ENCODE measurements around the gene WDR62.
"Not testable (repeated sequence)": the region's sequence is repeated elsewhere in the genome, so short reads cannot be mapped to it uniquely, and the experiment has no call there.

Gene WDR62

DNA sequence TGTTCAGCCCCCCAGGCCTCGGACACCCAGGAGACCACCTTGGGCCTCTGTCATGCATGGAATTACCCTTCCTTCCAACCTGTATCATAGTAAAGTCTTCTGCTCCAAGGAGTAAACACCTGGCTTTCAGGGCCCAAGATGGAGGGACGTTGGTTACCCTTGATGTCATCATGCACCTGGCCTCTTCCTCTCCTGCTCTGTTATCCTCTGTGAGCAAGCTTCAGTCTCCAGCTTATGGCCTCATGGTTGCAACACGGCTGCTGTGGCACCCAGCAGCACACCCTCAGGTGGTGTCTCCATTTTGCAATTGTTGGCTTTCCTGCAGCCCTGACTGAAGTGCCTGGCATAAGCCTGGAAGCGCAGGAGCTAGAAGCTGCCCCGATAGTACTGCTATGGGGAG lies 52.3 kb downstream of the WDR62 start:
- DNase-seq (ENCODE audit: low read depth in 1 of 2, low spot score in 1 of 2): no peak

DNA sequence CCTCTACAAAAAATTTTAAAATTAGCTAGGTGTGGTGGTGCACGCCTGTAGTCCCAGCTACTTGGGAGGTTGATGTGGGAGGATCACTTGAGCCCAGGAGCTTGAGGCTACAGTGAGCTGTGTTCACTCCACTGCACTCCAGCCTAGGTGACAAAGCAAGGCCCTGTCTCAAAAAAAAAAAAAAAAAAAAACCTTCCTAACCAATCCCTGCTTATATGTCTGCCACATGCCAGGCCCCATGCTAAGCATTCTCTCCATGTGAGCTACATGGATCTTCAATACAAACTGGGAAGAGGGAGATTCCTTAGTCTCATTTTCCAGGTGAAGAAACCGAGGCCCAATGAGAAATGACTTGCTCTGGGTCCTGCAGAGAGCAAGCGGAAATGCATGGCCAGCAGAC lies 54.0 kb downstream of the WDR62 start:
- DNase-seq (ENCODE audit: low read depth in 1 of 2, low spot score in 1 of 2): no peak

DNA sequence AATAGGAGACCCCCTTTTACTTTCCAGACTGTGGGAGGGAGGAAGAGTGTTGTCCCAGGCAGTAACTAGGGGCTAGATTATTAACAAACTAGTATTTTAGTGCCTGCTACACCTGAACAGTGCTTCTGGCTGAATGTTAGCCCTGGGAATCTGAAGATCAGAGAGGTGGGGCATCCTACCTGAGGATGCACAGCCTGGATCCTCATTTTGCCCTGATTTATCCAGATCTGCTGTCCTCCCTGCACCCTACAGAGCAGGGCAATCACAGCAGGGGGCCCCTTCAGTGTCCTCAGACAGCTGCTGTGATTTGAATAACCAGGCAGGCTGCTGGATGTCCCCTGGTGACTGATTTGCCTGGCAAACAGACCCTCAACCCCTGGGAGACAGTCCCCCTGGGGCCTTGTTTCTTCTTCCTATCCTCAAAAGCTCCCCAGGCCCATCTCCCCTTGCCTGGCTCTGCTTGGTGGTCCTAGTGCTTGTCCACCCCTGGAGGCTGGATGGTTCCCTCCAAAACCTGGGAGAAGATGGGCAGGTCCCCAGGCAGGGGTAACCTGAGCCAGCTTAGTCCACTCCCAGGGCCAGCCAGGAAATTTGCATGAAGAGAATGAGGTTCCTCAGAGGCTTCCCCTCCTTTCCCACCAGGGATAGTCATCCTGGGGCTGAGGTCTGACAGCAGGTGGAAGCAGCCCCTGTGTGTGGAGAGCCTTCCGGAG lies 55.9 kb downstream of the WDR62 start, which contains the start of gene OVOL3:
Gene OVOL3 (plus strand): TSS at position 657 of the 713 bp plus-strand sequence. CDS start 60 bp downstream, outside the sequence.
- no peak for DNase-seq (ENCODE audit: low read depth in 1 of 2, low spot score in 1 of 2)

DNA sequence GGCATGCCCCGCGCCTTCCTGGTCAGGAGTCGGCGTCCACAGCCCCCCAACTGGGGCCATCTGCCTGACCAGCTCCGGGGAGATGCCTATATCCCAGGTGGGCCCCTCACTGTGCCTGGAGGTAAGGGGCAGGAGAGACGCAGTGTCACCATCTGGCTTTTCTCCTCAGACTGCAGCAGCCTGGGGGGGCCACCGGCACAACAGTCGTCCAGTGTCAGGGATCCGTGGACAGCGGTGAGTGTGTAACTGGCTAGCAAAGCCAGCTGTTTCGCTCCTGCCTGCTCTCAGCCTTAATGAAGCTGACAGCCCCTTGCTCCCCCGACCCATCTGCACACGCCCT lies 56.5 kb downstream of the WDR62 start:
- DNase-seq (ENCODE audit: low read depth in 1 of 2, low spot score in 1 of 2): no peak

DNA sequence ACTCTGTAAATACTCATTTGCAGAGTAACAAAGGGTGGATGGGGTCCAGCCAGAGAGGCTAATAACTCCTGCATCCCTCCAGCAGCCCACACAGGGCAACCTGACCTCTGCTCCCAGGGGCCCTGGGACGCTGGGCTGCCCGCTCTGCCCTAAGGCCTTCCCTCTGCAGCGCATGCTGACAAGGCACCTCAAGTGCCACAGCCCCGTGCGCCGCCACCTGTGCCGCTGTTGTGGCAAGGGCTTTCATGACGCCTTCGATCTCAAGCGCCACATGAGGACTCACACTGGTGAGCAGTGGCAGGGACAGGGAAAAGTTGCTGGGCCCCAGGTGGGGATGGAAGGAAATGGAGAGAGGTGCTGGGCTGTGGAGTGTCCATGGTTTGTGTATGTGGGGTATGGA lies 58.0 kb downstream of the WDR62 start:
- DNase-seq (ENCODE audit: low read depth in 1 of 2, low spot score in 1 of 2): no peak

DNA sequence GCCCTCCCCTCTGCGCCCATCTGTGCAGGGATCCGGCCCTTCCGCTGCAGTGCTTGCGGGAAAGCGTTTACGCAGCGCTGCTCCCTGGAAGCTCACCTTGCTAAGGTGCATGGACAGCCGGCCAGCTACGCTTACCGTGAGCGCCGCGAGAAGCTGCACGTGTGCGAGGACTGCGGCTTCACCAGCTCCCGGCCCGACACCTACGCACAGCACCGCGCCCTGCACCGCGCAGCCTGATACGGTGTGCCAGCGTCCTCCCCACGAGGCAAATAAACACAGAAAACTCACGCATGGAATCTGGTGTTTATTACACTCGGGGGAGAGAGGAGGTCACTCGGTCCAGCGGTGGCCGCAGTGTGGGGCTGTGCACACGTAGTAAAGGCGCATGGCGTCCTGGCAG lies 58.7 kb downstream of the WDR62 start:
- no peak for DNase-seq (ENCODE audit: low read depth in 1 of 2, low spot score in 1 of 2)

DNA sequence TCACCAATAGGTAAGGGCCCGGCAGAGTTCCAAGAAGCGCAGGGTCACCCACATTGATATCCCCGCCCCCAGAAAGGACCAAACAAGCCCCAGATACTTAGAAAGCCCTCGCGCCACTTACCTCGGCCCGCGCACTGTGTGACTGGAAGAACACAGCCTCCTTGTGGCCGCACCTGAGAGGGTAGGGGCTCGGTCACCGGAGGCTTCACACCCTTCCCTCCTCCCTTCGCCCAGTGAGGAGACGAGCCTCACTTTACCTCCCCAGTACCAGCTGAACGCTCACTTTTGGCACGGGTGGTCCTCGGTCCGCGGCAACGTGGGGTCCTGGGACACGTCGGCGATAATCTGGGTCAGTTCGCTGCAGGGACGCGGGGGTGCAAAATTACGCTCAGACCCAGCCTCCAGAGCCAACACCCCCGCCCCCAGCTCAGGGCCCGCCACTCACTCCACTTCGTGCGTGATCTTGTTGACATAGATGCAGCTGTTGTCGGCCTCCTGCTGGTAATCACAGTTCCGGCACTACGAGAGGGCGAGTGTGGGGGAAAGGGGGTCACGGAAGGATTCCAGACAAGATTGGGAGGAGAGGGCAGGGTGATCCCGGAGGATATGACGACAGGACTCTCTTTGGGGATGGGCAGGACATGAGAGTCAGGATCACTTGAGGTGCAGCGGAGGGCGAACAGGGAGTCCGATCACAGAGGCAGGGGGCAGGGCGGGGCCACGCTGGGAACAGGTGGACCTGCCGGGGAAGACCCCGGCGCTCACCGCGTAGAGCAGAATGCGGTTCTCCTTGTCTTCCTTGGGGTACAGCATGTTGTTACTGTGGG lies 59.4 kb downstream of the WDR62 start:
- DNase-seq (ENCODE audit: low read depth in 1 of 2, low spot score in 1 of 2): no peak

DNA sequence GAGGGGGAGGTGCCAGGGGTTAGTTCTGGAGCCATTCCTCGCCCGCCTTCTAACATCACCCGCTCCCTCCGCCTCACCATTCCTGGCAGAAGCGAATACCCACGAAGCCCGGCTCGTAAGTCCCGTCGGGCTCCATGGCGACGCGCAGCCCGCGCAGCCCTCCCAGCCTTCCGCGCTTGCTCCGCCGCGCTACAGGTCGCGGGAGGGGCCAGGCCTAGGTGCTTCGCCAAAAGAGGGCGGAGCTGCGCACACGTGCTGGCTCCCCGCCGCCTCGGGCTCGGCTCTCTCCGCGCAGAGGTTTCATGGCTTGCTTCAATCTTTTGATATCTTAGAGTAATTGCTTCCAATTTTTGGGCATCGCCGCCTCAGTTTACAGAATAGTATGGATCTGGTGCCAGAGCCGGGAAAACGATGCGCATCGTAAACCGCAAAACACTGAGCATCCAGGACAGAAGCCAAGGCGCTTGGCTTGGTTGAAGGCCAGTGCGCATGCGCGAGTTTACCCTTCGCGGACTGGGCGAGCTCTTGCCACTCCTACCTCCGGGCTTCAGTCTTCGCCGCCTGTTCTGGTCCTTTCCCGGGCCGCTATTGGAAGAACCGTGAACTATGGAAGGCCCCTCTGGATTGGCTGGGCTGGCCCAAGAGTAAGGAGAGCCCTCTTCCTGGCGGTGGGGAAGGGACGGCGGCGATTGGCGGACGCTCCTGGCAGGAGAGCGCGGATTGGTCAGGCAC lies 60.2 kb downstream of the WDR62 start, which contains the start of gene POLR2I:
Gene POLR2I (minus strand): TSS at position 155 of the 732 bp plus-strand sequence. CDS start 19 bp downstream, at position 136.
- DNase-seq (ENCODE audit: low read depth in 1 of 2, low spot score in 1 of 2): peak; percentile 90 to 98

DNA sequence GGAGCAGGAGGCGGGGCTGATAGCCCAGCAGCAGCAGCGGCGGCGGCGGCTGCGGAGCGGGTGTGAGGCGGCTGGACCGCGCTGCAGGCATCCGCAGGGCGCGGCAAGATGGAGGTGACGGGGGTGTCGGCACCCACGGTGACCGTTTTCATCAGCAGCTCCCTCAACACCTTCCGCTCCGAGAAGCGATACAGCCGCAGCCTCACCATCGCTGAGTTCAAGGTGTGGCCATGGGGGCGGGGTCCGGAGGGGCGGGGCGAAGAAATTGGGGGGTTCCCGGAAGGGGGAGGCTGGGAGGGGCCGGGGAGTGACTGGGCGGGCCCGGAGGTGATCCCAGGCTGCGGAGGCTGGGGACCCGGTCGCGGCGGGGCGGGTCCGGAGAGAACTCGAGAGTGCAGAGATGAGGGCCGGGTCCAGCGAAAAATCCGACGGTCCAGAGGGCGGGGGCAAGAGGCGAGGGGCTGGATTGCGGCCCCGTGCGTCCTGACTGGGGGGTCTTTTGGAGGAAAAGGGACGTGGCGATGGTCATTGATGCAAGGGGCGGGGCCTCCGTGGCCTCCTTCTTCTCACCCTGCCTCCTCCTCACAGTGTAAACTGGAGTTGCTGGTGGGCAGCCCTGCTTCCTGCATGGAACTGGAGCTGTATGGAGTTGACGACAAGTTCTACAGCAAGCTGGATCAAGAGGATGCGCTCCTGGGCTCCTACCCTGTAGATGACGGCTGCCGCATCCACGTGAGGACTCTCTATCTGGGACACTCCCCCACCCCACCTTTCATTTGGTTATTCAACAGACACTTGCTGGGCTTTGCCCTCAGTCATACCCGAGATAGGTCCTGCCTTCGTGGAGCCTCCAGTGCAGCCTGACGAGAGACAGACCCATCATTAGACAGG lies 61.0 kb downstream of the WDR62 start, which contains the start of gene TBCB:
Gene TBCB (plus strand): TSS at position 16 of the 891 bp plus-strand sequence. CDS start 93 bp downstream, at position 109.
- DNase-seq (ENCODE audit: low read depth in 1 of 2, low spot score in 1 of 2): peak; percentile 80 to 90

DNA sequence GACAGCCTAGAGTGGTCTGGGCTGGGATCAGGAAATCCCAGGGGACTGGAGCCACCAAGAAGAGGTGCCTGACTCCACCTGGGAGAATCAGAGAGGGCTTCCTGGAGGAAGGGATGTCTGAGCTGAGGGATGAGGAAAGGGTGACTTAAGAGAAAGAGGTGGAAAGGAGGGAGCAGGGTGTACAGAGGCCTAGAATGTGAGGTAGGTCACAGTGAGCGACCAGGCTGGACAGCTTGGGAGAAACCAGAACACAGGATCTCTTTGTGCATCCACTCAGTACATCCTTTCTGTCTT lies 61.6 kb downstream of the WDR62 start:
- DNase-seq (ENCODE audit: low read depth in 1 of 2, low spot score in 1 of 2): no peak

- no peak for DNase-seq (ENCODE audit: low read depth in 1 of 2, low spot score in 1 of 2)
Measured at GRCh38 chr19:36120092-36120983, 65.6 kb downstream of the WDR62 start.

DNA sequence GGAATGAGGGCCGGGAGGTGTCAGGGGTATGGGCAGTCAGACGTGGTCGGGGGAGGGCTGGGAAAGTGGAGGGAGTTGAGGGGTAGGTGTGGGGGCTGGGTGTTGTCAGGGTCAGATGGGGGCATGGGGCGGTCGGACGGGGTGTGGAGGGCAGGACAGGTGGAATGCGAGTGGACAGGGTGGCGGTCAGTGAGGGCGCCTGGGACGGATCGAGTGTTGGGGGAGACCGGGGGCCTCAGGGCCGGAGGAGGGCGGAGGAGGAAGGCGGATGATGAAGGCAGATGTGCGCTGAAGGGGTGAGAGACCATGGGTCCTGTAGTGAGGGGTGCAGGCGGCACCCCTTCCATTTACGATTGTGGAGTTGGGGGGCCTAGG lies 66.3 kb downstream of the WDR62 start:
- no peak for DNase-seq (ENCODE audit: low read depth in 1 of 2, low spot score in 1 of 2)

DNA sequence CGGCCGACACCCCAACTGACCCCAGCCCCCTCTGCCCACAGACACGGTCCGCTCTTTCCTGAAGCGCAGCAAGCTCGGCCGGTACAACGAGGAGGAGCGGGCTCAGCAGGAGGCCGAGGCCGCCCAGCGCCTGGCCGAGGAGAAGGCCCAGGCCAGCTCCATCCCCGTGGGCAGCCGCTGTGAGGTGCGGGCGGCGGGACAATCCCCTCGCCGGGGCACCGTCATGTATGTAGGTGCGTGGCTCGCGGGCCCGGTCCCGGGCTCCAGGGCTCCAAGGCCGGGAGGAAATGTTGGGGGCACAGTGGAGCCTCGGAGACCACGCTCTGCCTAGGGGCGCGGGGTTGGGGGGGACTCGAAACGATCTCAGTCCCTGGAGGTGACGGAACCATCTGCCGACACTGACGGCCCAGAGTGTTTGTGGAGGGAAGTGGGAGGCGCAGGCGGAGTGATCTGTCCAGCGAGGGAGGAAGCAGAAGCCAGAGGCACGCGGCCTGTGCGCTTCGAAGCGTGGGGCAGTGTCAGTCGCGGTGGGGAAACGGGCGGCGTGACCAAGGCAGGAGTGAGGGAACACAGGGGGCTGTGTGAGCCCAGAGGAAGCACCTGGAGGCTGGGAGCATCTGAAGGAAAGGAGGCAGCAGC lies 66.9 kb downstream of the WDR62 start:
- no peak for DNase-seq (ENCODE audit: low read depth in 1 of 2, low spot score in 1 of 2)

GRCh38 chr19:36125557-36125956 lies 70.9 kb downstream of the WDR62 start:
- DNase-seq (ENCODE audit: low read depth in 1 of 2, low spot score in 1 of 2): no peak

DNA sequence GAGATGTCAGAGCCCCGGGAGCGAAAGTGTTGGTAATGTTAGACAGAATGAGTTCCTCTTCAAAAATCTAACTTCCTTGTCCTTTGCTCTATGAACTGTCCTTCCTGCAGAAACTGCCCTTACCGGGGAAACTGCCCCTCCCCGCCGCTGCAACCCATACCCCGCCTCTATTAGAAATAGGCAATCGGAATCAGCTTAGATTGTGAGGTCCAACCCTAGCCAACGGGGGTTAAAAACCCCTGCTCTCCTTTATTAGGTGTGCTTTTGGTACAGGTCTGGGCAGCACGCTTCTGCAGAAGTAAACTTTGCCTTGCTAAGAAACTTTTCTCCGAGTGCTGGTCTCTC lies 73.7 kb downstream of the WDR62 start:
- no peak for DNase-seq (ENCODE audit: low read depth in 1 of 2, low spot score in 1 of 2)

DNA sequence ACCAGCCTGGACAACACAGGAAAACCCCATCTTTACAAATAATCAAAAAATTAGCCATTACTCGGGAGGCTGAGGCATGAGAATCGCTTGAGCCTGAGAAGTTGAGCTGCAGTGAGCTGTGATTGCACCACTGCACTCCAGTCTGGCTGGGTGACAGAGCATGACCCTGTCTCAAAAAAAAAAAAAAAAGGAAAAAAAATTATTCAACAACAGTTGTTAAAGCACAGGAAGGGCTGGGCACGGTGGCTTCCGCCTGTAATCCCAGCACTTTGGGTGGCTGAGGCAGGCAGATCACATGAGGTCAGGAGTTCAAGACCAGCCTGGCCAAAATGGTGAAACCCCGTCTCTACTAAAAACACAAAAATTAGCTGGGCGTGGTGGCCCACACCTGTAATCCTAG lies 76.5 kb downstream of the WDR62 start:
- not testable (repeated sequence) for DNase-seq (ENCODE audit: low read depth in 1 of 2, low spot score in 1 of 2)

DNA sequence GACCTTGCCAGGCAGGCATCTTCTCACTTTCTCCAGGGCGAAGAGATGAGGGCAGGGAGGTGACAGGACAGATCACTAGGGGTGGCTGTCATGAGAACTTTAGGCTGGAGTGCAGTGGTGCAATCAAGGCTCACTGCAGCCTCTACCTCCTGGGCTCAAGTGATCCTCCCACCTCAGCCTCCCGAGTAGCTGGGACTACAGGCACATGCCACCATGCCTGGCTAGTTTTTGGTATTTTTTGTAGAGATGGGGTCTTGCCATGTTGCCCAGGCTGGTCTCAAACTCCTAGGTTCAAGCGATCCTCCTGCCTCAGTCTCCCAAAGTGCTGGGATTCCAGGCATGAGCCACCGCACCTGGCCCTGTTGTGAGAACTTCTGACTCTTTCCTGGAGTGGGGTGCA lies 80.2 kb downstream of the WDR62 start:
- not testable (repeated sequence) for DNase-seq (ENCODE audit: low read depth in 1 of 2, low spot score in 1 of 2)

- DNase-seq (ENCODE audit: low read depth in 1 of 2, low spot score in 1 of 2): no peak
Measured at GRCh38 chr19:36136964-36137686, 82.4 kb downstream of the WDR62 start.

GRCh38 chr19:36139120-36139472 lies 84.4 kb downstream of the WDR62 start:
- DNase-seq (ENCODE audit: low read depth in 1 of 2, low spot score in 1 of 2): no peak
